ENCODE measurements around the gene DRGX. TPM values are rescaled to one million over a fixed set of nuclear protein-coding genes. Genes with fewer than 3 reads are reported as not detected.

DRGX gene
- polyA plus RNA-seq, 1 experiment = not detected

DNA sequence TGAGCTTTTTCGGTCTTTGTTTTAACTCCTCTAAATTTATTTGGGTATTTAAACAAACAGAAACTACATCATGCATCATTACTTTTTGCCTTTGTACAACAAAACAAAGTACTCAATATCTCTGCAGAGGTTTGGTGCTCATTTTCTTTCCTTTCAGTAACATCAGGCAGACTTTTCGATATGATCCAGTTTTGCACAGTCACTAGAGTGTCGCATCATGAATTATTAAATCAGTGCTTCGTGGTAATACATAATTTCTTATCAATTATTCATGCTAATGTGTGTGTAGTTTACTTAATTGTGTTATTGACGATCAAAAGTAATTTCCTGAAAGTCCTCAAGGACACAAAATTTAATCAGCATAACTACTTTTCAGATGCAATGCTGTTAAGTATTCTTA, 31.8 kb downstream of the DRGX start:
- Histone ChIP-seq H3K9me3 (ENCODE audit: control insufficient read depth, insufficient read depth, low read length) (no peaks in the 10 kb centered on the region; the same call in 1 of the 2 replicates), H3K27ac (ENCODE audit: low read depth, low read length) (no peak overlapping the region), H3K27me3 (ENCODE audit: control insufficient read depth, insufficient read depth, low read length) (peaks cover 8% of the 10 kb centered on the region), H3K4me3 (ENCODE audit: low read depth, low read length) (no peak overlapping the region)
- no peak for DNase-seq (ENCODE audit: low read depth, low spot score)
- CTCF ChIA-PET = no interaction called here
- POLR2A ChIA-PET = no interaction called here
- TF ChIP-seq, protein P1, sequence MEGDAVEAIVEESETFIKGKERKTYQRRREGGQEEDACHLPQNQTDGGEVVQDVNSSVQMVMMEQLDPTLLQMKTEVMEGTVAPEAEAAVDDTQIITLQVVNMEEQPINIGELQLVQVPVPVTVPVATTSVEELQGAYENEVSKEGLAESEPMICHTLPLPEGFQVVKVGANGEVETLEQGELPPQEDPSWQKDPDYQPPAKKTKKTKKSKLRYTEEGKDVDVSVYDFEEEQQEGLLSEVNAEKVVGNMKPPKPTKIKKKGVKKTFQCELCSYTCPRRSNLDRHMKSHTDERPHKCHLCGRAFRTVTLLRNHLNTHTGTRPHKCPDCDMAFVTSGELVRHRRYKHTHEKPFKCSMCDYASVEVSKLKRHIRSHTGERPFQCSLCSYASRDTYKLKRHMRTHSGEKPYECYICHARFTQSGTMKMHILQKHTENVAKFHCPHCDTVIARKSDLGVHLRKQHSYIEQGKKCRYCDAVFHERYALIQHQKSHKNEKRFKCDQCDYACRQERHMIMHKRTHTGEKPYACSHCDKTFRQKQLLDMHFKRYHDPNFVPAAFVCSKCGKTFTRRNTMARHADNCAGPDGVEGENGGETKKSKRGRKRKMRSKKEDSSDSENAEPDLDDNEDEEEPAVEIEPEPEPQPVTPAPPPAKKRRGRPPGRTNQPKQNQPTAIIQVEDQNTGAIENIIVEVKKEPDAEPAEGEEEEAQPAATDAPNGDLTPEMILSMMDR (IDR thresholded peaks at IDR 0.05; ENCODE audit: low read depth, low read length) = no peak

DNA sequence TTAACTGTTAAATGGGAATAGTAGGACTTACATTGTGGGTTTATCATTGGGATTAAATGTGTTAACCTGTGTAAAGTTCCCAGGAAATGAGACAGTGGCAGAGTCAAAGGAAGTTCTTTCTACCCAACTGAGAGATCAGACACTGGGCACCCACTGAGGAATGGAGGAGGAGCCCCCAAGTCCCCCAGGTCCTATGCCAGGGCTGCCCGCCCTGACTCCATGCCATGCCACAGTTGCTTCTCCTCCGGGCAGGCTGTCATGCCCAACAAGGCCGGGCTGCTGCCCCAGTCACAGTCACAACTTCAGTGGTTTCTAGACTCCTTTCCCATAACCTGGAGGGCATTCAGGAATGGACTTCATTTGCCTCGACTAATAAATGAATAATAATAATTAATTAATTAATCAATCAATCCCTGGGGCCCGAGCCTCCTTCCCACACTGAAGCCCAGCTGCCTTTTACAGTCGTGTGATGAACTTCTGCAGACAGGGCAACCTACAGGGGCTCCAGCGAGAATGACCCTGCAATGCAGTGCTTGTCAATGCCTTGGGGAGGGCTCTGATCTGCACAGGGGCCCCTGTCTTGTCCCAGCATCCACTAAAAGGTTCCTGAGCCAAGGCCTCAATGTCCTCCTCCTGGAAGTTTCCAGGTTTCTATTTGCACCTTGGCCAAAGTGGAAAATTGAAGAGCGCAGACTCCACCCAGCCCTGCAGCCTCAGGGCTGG, 32.4 kb downstream of the DRGX start:
- CTCF ChIA-PET = no interaction called here
- H3K27ac ChIP-seq (ENCODE audit: low read depth, low read length) = no peak overlapping the region
- peaks cover 7% of the 10 kb centered on the region for H3K27me3 ChIP-seq (ENCODE audit: control insufficient read depth, insufficient read depth, low read length)
- POLR2A ChIA-PET = no interaction called here
- H3K9me3 ChIP-seq (ENCODE audit: control insufficient read depth, insufficient read depth, low read length) = no peaks in the 10 kb centered on the region; the same call in 1 of the 2 replicates
- no peak overlapping the region for H3K4me3 ChIP-seq (ENCODE audit: low read depth, low read length)
- TF ChIP-seq, protein P1 (IDR thresholded peaks at IDR 0.05; ENCODE audit: low read depth, low read length) = no peak
- no peak for DNase-seq (ENCODE audit: low read depth, low spot score)

DNA sequence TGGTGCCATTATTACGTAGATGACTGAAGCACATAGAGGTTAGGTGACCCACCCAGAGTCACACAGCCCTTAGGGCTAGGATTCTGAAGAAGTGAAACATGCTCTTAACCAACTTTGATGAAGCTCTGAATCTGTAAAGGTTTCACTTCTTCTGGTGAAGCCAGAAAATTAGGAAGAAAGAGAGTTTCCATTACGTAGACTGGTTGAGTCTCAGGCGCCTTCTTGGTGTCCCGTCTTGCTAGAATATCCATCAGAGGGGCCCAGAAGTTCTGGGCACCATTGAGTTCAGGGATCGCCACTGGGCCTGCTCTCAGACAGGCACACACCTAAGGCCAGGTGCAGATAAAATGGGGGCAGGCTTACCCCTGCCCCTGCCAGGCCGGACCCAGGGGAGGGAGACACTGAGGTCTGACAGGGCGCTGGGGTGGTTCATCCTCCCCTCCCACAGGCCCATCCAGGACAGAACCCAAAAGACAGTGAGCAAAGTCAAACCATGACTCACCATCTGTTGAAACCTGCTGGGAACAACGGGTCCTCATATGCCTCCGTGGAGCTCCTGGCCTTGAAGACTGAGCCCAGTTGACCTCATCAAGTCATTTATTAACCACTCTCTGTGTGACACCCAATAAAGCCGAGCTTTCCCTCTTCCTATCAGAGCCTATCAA, 33.2 kb downstream of the DRGX start:
- TF ChIP-seq, protein P1 (IDR thresholded peaks at IDR 0.05; ENCODE audit: low read depth, low read length) = no peak
- H3K27me3 ChIP-seq (ENCODE audit: control insufficient read depth, insufficient read depth, low read length) = peaks cover 7% of the 10 kb centered on the region
- H3K27ac ChIP-seq (ENCODE audit: low read depth, low read length) = no peak overlapping the region
- CTCF ChIA-PET = no interaction called here
- no peak overlapping the region for H3K4me3 ChIP-seq (ENCODE audit: low read depth, low read length)
- DNase-seq (ENCODE audit: low read depth, low spot score) = no peak
- no peaks in the 10 kb centered on the region; the same call in 1 of the 2 replicates for H3K9me3 ChIP-seq (ENCODE audit: control insufficient read depth, insufficient read depth, low read length)
- POLR2A ChIA-PET = no interaction called here

DNA sequence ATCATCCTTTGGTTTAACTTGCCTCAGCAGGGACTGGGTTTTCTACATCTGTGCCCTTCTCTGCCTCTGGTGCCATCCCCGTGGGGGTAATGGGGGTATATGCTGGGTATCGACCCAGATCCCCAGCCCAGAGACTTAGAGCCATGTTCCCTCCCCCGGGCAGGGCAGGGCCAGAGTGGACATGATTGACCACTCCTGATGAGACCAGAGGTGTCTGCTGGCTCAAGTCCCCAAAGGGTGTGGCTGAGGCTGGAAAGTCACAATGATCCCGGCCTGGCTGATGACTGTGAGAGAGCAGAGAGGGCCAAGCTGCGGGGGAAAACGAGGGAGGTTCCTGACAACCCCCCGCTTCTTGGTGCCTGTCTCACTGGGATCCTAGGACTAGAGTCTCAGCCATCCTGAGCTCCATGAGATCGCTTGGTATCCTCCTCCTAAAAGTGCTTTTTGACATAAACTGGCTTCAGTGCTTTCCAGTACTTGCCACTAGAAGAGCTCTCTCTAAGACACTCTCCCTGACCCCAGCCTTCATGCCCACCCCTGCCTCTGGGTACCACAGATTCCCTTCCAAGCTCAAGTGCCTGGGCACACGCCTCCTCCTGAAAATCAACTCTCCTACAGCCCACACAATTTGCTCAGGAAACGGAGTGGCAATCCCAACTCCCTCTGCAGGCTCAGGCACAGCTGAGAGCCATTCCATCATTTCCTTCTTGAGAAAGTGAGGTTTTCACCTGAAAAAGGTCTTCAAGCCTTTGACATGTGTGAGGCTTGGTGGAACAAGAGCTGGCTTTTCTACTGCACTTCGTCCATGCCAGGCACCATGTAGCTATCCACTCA, 33.9 kb downstream of the DRGX start:
- Histone ChIP-seq H3K27me3 (ENCODE audit: control insufficient read depth, insufficient read depth, low read length) (peaks cover 7% of the 10 kb centered on the region), H3K27ac (ENCODE audit: low read depth, low read length) (no peak overlapping the region), H3K9me3 (ENCODE audit: control insufficient read depth, insufficient read depth, low read length) (no peaks in the 10 kb centered on the region; the same call in 1 of the 2 replicates), H3K4me3 (ENCODE audit: low read depth, low read length) (no peak overlapping the region)
- ChIA-PET POLR2A (no interaction called here), CTCF (no interaction called here)
- TF ChIP-seq, protein P1 (IDR thresholded peaks at IDR 0.05; ENCODE audit: low read depth, low read length) = no peak
- no peak for DNase-seq (ENCODE audit: low read depth, low spot score)

All from AG04450 (cell line).